KMS-11 (cell line): ENCODE data around the gene FMNL2.
A peak's percentile ranks its signal among the peaks of the same experiment; 100 is the strongest.

Experiments used
- H2AFZ ChIP-seq: fragments of 200-600 bp; sonication (generic); 2 replicates; pipeline ENCODE4 v1.6.1; 2016; ENCODE audit warnings: antibody characterized with exemption, mixed run types, low read depth
- H3K27ac ChIP-seq: fragments of 200-600 bp; sonication (generic); 2 replicates; pipeline ENCODE4 v1.6.1; 2016; ENCODE audit warnings: mild to moderate bottlenecking, mixed run types
- H3K27me3 ChIP-seq: fragments of 200-600 bp; sonication (generic); 2 replicates; pipeline ENCODE4 v1.6.1; 2017; ENCODE audit warnings: mild to moderate bottlenecking, low read depth, mixed run types, moderate library complexity; ENCODE audit not compliant: insufficient read depth
- H3K36me3 ChIP-seq: fragments of 200-600 bp; sonication (generic); 2 replicates; pipeline ENCODE4 v1.6.1; 2017; ENCODE audit warnings: mild to moderate bottlenecking, mixed run types; ENCODE audit not compliant: insufficient read depth
- H3K4me1 ChIP-seq: fragments of 200-600 bp; sonication (generic); 2 replicates; pipeline ENCODE4 v1.6.1; 2016; ENCODE audit warnings: mild to moderate bottlenecking, low read depth, mixed run types; ENCODE audit not compliant: poor library complexity, severe bottlenecking
- H3K4me2 ChIP-seq: fragments of 200-600 bp; sonication (generic); 2 replicates; pipeline ENCODE4 v1.7.0; 2016; ENCODE audit warnings: mild to moderate bottlenecking, mixed run types
- H3K4me3 ChIP-seq: fragments of 200-600 bp; sonication (generic); IDR thresholded peaks from 2 replicates; pipeline ENCODE4 v1.6.1; 2017; ENCODE audit warnings: low read depth, low read length, mixed read lengths; ENCODE audit not compliant: insufficient read depth
- H3K79me2 ChIP-seq: fragments of 200-600 bp; sonication (generic); 2 replicates; pipeline ENCODE4 v1.6.1; 2016; ENCODE audit warnings: low read depth, mixed run types; ENCODE audit not compliant: insufficient read depth
- H3K9ac ChIP-seq: fragments of 200-600 bp; sonication (generic); 2 replicates; pipeline ENCODE4 v1.6.1; 2016; ENCODE audit warnings: mild to moderate bottlenecking, mixed run types
- H4K20me1 ChIP-seq: fragments of 200-600 bp; sonication (generic); 2 replicates; pipeline ENCODE4 v1.6.1; 2016; ENCODE audit warnings: mild to moderate bottlenecking, mixed run types; ENCODE audit not compliant: insufficient read depth
- TF ChIP-seq, protein P1 (sequence below): fragments of 200-600 bp; sonication (generic); conservative IDR thresholded peaks from 2 replicates; pipeline ENCODE4 v1.6.1; 2017; ENCODE audit warnings: low read depth, mild to moderate bottlenecking, antibody characterized with exemption, low read length, moderate library complexity, mixed read lengths

The FMNL2 gene

DNA sequence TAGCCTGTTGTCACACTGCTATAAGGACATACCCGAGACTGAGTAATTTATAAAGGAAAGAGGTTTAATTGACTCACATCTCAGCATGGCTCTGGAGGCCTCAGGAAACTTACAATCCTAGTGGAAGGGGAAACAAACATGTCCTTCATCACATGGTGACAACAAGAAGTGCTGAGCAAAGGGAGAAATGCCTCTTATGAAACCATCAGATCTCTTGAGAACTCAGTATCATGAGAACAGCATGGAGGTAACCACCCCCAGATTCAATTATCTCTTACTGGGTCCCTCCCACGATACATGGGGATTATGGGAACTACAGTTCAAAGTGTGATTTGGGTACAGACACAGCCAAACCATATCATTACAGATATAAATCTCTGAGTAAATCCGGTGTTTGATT is 233.6 kb downstream of the FMNL2 start:
- no peak overlapping the region for H3K9ac ChIP-seq
- no peak overlapping the region for H3K27ac ChIP-seq
- peak overlapping the region; percentile 19 for H3K4me2 ChIP-seq
- no peaks in the 10 kb centered on the region for H3K36me3 ChIP-seq
- H2AFZ ChIP-seq = no peak overlapping the region
- no peaks in the 10 kb centered on the region for H3K79me2 ChIP-seq
- H4K20me1 ChIP-seq = no peaks in the 10 kb centered on the region
- TF ChIP-seq, protein P1, sequence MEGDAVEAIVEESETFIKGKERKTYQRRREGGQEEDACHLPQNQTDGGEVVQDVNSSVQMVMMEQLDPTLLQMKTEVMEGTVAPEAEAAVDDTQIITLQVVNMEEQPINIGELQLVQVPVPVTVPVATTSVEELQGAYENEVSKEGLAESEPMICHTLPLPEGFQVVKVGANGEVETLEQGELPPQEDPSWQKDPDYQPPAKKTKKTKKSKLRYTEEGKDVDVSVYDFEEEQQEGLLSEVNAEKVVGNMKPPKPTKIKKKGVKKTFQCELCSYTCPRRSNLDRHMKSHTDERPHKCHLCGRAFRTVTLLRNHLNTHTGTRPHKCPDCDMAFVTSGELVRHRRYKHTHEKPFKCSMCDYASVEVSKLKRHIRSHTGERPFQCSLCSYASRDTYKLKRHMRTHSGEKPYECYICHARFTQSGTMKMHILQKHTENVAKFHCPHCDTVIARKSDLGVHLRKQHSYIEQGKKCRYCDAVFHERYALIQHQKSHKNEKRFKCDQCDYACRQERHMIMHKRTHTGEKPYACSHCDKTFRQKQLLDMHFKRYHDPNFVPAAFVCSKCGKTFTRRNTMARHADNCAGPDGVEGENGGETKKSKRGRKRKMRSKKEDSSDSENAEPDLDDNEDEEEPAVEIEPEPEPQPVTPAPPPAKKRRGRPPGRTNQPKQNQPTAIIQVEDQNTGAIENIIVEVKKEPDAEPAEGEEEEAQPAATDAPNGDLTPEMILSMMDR = no peak
- H3K4me1 ChIP-seq = peaks cover 88% of the 10 kb centered on the region
- no peak overlapping the region for H3K4me3 ChIP-seq
- no peaks in the 10 kb centered on the region for H3K27me3 ChIP-seq

DNA sequence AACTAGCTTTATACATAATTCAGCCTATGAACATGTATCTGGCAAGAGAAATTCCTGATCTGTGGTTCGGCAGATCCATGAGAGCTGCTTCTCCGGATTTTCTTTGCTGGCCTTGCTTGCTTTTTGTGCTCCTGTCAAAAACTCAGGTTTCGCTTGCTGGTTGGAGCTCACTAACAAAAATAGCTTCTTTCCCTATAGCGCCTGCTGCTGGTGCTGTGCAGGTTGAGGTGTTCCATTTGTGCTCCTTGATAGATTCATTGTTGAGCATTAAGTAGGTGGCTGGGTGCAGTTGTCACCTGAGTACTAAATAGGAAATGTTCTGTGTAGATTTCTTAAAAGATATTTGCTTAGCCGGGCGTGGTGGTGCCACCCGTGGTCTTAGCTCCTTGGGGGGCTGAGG is 234.2 kb downstream of the FMNL2 start:
- no peaks in the 10 kb centered on the region for H3K27me3 ChIP-seq
- no peak overlapping the region for H3K4me3 ChIP-seq
- no peaks in the 10 kb centered on the region for H3K36me3 ChIP-seq
- H3K9ac ChIP-seq = no peak overlapping the region
- no peaks in the 10 kb centered on the region for H3K79me2 ChIP-seq
- H4K20me1 ChIP-seq = no peaks in the 10 kb centered on the region
- H3K4me1 ChIP-seq = peaks cover 86% of the 10 kb centered on the region
- TF ChIP-seq, protein P1 = peak; percentile 22; the same call in 1 of the 2 replicates
- no peak overlapping the region for H3K27ac ChIP-seq
- peak overlapping the region; percentile 19; the same call in 1 of the 2 replicates for H3K4me2 ChIP-seq
- no peak overlapping the region for H2AFZ ChIP-seq

DNA sequence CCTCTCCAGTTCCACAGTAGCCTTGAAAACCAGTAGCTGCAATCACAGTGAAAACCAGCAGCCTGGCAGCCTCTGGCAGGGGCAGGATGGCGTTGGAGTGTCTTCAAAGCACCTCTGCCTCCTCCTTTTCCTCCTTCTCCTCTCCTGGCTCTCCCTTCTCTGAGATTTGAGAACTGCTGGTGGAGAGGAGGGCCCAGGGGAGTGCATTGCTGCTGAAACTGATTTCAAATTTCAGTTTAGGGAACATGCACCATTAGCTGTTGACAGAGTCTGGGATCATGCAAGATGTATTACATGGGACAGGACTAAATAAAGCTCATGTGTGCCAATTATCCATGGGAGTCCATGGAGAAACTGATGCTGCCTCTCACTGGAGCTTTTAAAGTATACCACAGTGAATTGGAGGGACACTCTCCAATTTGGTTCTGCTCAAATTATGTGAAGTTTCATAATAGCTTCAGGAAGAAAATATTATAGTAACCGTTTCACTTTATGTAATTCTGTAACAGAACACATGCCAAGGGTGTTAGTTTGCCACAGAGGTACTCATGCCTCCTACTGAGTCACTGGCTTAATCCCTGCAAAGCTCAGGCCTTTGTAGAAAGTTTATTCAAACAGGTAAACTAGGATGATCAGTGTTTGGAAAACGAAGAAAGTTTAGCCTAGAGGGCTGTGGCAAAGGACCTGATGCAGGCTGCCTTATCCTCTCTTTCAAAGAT is 236.2 kb downstream of the FMNL2 start:
- no peaks in the 10 kb centered on the region for H3K36me3 ChIP-seq
- H3K27me3 ChIP-seq = no peaks in the 10 kb centered on the region
- H3K4me1 ChIP-seq = peaks cover 66% of the 10 kb centered on the region
- H3K4me2 ChIP-seq = no peak overlapping the region
- H3K79me2 ChIP-seq = no peaks in the 10 kb centered on the region
- no peak overlapping the region for H3K9ac ChIP-seq
- TF ChIP-seq, protein P1 = no peak
- no peak overlapping the region for H3K27ac ChIP-seq
- H4K20me1 ChIP-seq = no peaks in the 10 kb centered on the region
- H3K4me3 ChIP-seq = no peak overlapping the region
- no peak overlapping the region for H2AFZ ChIP-seq

DNA sequence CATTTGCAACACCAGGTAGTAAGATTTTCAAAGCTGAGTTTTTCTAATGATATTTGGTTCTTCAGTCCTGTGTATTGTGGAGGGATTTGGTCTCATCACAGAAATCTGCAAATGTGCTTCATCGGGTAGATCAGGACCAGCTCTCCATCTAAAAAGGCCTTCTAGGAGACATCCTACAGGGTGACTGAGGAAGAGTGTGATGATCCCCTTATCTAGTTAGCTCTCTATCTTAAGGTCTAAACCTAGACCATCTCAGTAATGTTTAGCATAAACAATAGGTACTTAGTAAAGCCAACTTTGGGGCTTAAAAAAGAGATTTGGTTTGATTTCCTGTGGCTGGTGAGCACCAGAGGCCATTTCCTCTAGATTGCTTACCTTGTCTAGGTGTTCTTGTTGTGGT is 237.1 kb downstream of the FMNL2 start:
- Histone ChIP-seq H3K79me2 (no peaks in the 10 kb centered on the region), H3K4me2 (no peak overlapping the region), H4K20me1 (no peaks in the 10 kb centered on the region), H3K27me3 (no peaks in the 10 kb centered on the region), H2AFZ (no peak overlapping the region), H3K4me3 (no peak overlapping the region), H3K36me3 (no peaks in the 10 kb centered on the region), H3K27ac (no peak overlapping the region), H3K4me1 (peaks cover 58% of the 10 kb centered on the region), H3K9ac (no peak overlapping the region)
- TF ChIP-seq, protein P1 = no peak
